HCT116 (cell line): ENCODE measurements around the gene C11orf52. TPM values are rescaled to one million over a fixed set of nuclear protein-coding genes. Genes with fewer than 3 reads are reported as not detected.

Experiments
- ATAC-seq: fragments of 200-7000 bp; cut with Tn5 transposase; 2 replicates; pipeline ENCODE4 v1.9.1; 2020; ENCODE audit warnings: mild to moderate bottlenecking, moderate library complexity
- BruUV-seq: library from RNA; stranded (reverse); fragments of 400-500 nt; replicated peaks from 2 replicates; lab custom pipeline; 2021; lab: Mats Ljungman, UMichigan
- CTCF ChIA-PET: fragments of 300-600 bp; sonication (Branson Sonifier 250); formaldehyde crosslinking; loops from one replicate; lab custom pipeline; 2021; ENCODE audit warnings: antibody characterized with exemption; lab: Charles Lee
- POLR2A ChIA-PET: fragments of 300-600, 350-600 bp; sonication (Branson Sonifier 250); formaldehyde crosslinking; loops from one replicate; lab custom pipeline; 2021; ENCODE audit warnings: antibody characterized with exemption; lab: Charles Lee
- RAD21 ChIA-PET, 2 experiments: fragments of 300-600 bp; sonication (Branson Sonifier 250); formaldehyde crosslinking; loops; one replicate each; lab custom pipeline; 2023; ENCODE audit warnings: low total read pairs in 2 of 2; ENCODE audit not compliant: uncharacterized antibody in 2 of 2, unreplicated experiment in 2 of 2, low non-redundant PET in 1 of 2; lab: Charles Lee
- DNase-seq: peaks from one replicate; pipeline ENCODE4 v3.0.0-alpha.2; 2010; ENCODE audit warnings: low read depth, low spot score
- H2AFZ ChIP-seq: fragments of 200-600 bp; shearing (Covaris generic), sonication (generic); 2 replicates; pipeline ENCODE4 v1.6.1; 2017; ENCODE audit warnings: low read depth, mixed run types, mixed read lengths, antibody characterized with exemption, low read length; ENCODE audit not compliant: poor library complexity, severe bottlenecking
- H3K27ac ChIP-seq: 2 replicates; pipeline ENCODE4 v1.5.1; 2012; ENCODE audit warnings: low read depth, low read length
- H3K27me3 ChIP-seq: fragments of 200-600 bp; sonication (generic); 2 replicates; pipeline ENCODE4 v1.6.1; 2016; ENCODE audit warnings: mixed run types, low read length, mixed read lengths; ENCODE audit not compliant: insufficient read depth
- H3K36me3 ChIP-seq, 2 experiments: fragments of 200-500 bp in 1 of 2; fragments of 200-600 bp in 1 of 2; sonication (Bioruptor generic) in 1 of 2; sonication (generic) in 1 of 2; 2 replicates each; pipeline versions ENCODE4 v1.5.1 to v1.6.1; 2014 to 2016; ENCODE audit warnings: low read length in 2 of 2, inconsistent platforms in 1 of 2, mixed read lengths in 1 of 2, mixed run types in 1 of 2; ENCODE audit not compliant: insufficient read depth in 2 of 2, control insufficient read depth in 1 of 2
- H3K4me1 ChIP-seq, 2 experiments: fragments of 200-600 bp in 1 of 2; sonication (generic) in 1 of 2; 2 replicates each; pipeline versions ENCODE4 v1.5.1 to v1.6.1; 2012 to 2017; ENCODE audit warnings: low read length in 2 of 2, inconsistent platforms in 1 of 2, mild to moderate bottlenecking in 1 of 2, mixed read lengths in 1 of 2, mixed run types in 1 of 2, moderate library complexity in 1 of 2; ENCODE audit not compliant: insufficient read depth in 2 of 2, control insufficient read depth in 1 of 2
- H3K4me2 ChIP-seq: fragments of 200-600 bp; sonication (generic); 2 replicates; pipeline ENCODE4 v1.6.1; 2017; ENCODE audit warnings: mixed run types, low read length, mixed read lengths
- H3K4me3 ChIP-seq, 2 experiments: fragments of 200-600 bp in 1 of 2; sonication (generic) in 1 of 2; replicated peaks in 1 of 2; 2 replicates each; pipeline ENCODE4 v1.5.1; 2011 to 2016; ENCODE audit warnings: low read length in 2 of 2, control low read depth in 1 of 2, low read depth in 1 of 2, mild to moderate bottlenecking in 1 of 2, mixed read lengths in 1 of 2, mixed run types in 1 of 2
- H3K79me2 ChIP-seq: fragments of 200-600 bp; sonication (generic); 2 replicates; pipeline ENCODE4 v1.6.1; 2017; ENCODE audit warnings: mild to moderate bottlenecking, mixed run types, low read length, moderate library complexity, mixed read lengths; ENCODE audit not compliant: insufficient read depth
- H3K9ac ChIP-seq: fragments of 200-600 bp; sonication (generic); 2 replicates; pipeline ENCODE4 v1.6.1; 2016; ENCODE audit warnings: low read length, mixed read lengths
- H3K9me2 ChIP-seq: fragments of 200-600 bp; sonication (generic), shearing (Covaris generic); 2 replicates; pipeline ENCODE4 v1.6.1; 2017; ENCODE audit warnings: mixed run types, mild to moderate bottlenecking, moderate library complexity; ENCODE audit not compliant: insufficient read depth
- H3K9me3 ChIP-seq, 2 experiments: fragments of 200-500 bp in 1 of 2; fragments of 200-600 bp in 1 of 2; sonication (Bioruptor generic) in 1 of 2; sonication (generic) in 1 of 2; 2 replicates each; pipeline ENCODE4 v1.6.1; 2014 to 2017; ENCODE audit warnings: low read length in 2 of 2, mixed read lengths in 2 of 2, inconsistent platforms in 1 of 2, low read depth in 1 of 2, mild to moderate bottlenecking in 1 of 2, mixed run types in 1 of 2, moderate library complexity in 1 of 2; ENCODE audit not compliant: control insufficient read depth in 1 of 2, insufficient read depth in 1 of 2
- H4K20me1 ChIP-seq: fragments of 200-600 bp; sonication (generic), shearing (Covaris generic); 2 replicates; pipeline ENCODE4 v1.6.1; 2017; ENCODE audit warnings: mixed run types, mild to moderate bottlenecking, moderate library complexity; ENCODE audit not compliant: insufficient read depth
- CEBPB ChIP-seq: IDR thresholded peaks from 2 replicates; pipeline ENCODE4 v1.6.1; 2012; ENCODE audit warnings: low read depth
- EGR1 ChIP-seq: IDR thresholded peaks from 2 replicates; pipeline ENCODE4 v1.6.1; 2012; ENCODE audit warnings: low read depth
- ELF1 ChIP-seq: IDR thresholded peaks from 2 replicates; pipeline ENCODE4 v1.6.1; 2012; ENCODE audit warnings: low read depth, borderline replicate concordance
- EZH2 ChIP-seq: fragments of 200-600 bp; sonication (generic); IDR thresholded peaks from 2 replicates; pipeline ENCODE4 v1.6.1; 2017; ENCODE audit warnings: antibody characterized with exemption, mixed run types
- POLR2AphosphoS5 ChIP-seq: IDR thresholded peaks from 2 replicates; pipeline ENCODE4 v1.6.1; 2011; ENCODE audit warnings: mild to moderate bottlenecking, low read depth, low read length, moderate library complexity
- RAD21 ChIP-seq: IDR thresholded peaks from 2 replicates; pipeline ENCODE4 v1.6.1; 2012; ENCODE audit warnings: low read depth, mild to moderate bottlenecking
- SIN3A ChIP-seq: IDR thresholded peaks from 2 replicates; pipeline ENCODE4 v1.6.1; 2012; ENCODE audit warnings: low read depth
- SP1 ChIP-seq: IDR thresholded peaks from 2 replicates; pipeline ENCODE4 v1.6.1; 2012; ENCODE audit warnings: low read depth
- SRF ChIP-seq: IDR thresholded peaks from 2 replicates; pipeline ENCODE4 v1.6.1; 2012; ENCODE audit warnings: low read depth
- TCF7L2 ChIP-seq: IDR thresholded peaks from 2 replicates; pipeline ENCODE4 v1.7.0; 2011; ENCODE audit warnings: borderline replicate concordance, inconsistent platforms; ENCODE audit not compliant: insufficient read depth, insufficient read length; ENCODE audit errors: extremely low read depth
- ZFX ChIP-seq: fragments of 450-650 bp; IDR thresholded peaks from 2 replicates; pipeline ENCODE4 v1.6.1; 2017
- ZNF274 ChIP-seq: fragments of 200-500 bp; sonication (Bioruptor generic); IDR thresholded peaks from 2 replicates; pipeline ENCODE4 v1.6.1; 2014; ENCODE audit warnings: mild to moderate bottlenecking, low read depth, low read length, inconsistent platforms
- intact Hi-C: fragments of 100-400 bp; cut with micrococcal nuclease; formaldehyde crosslinking; loops from 2 replicates; pipeline ENCODE4 v1.10.0; 2022
- total RNA-seq: library from RNA; stranded (reverse); gene quantifications from one replicate; pipeline ENCODE4 v1.2.1, GENCODE V29; 2021; ENCODE audit not compliant: unreplicated experiment
- TF ChIP-seq, protein P1 (sequence below), 3 experiments: fragments of 200-600 bp in 1 of 3; sonication (generic) in 1 of 3; IDR thresholded peaks in 2 of 3; conservative IDR thresholded peaks in 1 of 3; 2 replicates each; pipeline ENCODE4 v1.5.1; 2012 to 2017; ENCODE audit warnings: low read depth in 2 of 3, low read length in 2 of 3, antibody characterized with exemption in 1 of 3, borderline replicate concordance in 1 of 3, control low read depth in 1 of 3, mild to moderate bottlenecking in 1 of 3, mixed read lengths in 1 of 3, mixed run types in 1 of 3, moderate library complexity in 1 of 3; ENCODE audit not compliant: insufficient read depth in 1 of 3
- TF ChIP-seq, protein P2 (sequence below): IDR thresholded peaks from 2 replicates; pipeline ENCODE4 v1.6.1; 2012
- TF ChIP-seq, protein P3 (sequence below): IDR thresholded peaks from 2 replicates; pipeline ENCODE4 v1.6.1; 2011; ENCODE audit warnings: mild to moderate bottlenecking, low read length, moderate library complexity; ENCODE audit not compliant: insufficient replicate concordance; ENCODE audit errors: extremely low read depth
- TF ChIP-seq, protein P4 (sequence below): IDR thresholded peaks from 2 replicates; pipeline ENCODE4 v1.6.1; 2012

C11orf52 gene
- total RNA-seq, 1 experiment from 2014 or later, result 4.6 TPM

- no peak overlapping the region for H2AFZ ChIP-seq
- intact Hi-C loops, result no loop called here
- H3K9me3 ChIP-seq, result no peaks in the 10 kb centered on the region
- no peaks in the 10 kb centered on the region for H3K36me3 ChIP-seq
- TF ChIP-seq, protein P1, sequence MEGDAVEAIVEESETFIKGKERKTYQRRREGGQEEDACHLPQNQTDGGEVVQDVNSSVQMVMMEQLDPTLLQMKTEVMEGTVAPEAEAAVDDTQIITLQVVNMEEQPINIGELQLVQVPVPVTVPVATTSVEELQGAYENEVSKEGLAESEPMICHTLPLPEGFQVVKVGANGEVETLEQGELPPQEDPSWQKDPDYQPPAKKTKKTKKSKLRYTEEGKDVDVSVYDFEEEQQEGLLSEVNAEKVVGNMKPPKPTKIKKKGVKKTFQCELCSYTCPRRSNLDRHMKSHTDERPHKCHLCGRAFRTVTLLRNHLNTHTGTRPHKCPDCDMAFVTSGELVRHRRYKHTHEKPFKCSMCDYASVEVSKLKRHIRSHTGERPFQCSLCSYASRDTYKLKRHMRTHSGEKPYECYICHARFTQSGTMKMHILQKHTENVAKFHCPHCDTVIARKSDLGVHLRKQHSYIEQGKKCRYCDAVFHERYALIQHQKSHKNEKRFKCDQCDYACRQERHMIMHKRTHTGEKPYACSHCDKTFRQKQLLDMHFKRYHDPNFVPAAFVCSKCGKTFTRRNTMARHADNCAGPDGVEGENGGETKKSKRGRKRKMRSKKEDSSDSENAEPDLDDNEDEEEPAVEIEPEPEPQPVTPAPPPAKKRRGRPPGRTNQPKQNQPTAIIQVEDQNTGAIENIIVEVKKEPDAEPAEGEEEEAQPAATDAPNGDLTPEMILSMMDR (IDR thresholded peaks at IDR 0.05 in 2 of 3, conservative IDR thresholded peaks at IDR 0.05 in 1 of 3; ENCODE audit: borderline replicate concordance in 1 of 3, insufficient read depth in 1 of 3, low read depth in 2 of 3, low read length in 2 of 3), result no peak
- TF ChIP-seq TCF7L2 (no peak), EGR1 (no peak), SRF (no peak), EZH2 (no peak), ZFX (no peak), RAD21 (no peak), POLR2AphosphoS5 (no peak), SIN3A (no peak), ELF1 (no peak), CEBPB (no peak), ZNF274 (no peak), SP1 (no peak)
- TF ChIP-seq, protein P2, sequence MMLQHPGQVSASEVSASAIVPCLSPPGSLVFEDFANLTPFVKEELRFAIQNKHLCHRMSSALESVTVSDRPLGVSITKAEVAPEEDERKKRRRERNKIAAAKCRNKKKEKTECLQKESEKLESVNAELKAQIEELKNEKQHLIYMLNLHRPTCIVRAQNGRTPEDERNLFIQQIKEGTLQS, result no peak
- TF ChIP-seq, protein P3, sequence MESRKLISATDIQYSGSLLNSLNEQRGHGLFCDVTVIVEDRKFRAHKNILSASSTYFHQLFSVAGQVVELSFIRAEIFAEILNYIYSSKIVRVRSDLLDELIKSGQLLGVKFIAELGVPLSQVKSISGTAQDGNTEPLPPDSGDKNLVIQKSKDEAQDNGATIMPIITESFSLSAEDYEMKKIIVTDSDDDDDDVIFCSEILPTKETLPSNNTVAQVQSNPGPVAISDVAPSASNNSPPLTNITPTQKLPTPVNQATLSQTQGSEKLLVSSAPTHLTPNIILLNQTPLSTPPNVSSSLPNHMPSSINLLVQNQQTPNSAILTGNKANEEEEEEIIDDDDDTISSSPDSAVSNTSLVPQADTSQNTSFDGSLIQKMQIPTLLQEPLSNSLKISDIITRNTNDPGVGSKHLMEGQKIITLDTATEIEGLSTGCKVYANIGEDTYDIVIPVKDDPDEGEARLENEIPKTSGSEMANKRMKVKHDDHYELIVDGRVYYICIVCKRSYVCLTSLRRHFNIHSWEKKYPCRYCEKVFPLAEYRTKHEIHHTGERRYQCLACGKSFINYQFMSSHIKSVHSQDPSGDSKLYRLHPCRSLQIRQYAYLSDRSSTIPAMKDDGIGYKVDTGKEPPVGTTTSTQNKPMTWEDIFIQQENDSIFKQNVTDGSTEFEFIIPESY, result no peak
- TF ChIP-seq, protein P4, sequence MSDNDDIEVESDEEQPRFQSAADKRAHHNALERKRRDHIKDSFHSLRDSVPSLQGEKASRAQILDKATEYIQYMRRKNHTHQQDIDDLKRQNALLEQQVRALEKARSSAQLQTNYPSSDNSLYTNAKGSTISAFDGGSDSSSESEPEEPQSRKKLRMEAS, result no peak
- no peaks in the 10 kb centered on the region for H3K79me2 ChIP-seq
- no peaks in the 10 kb centered on the region for H3K4me1 ChIP-seq
- no peaks in the 10 kb centered on the region for H4K20me1 ChIP-seq
- no peak overlapping the region for H3K27ac ChIP-seq
- RAD21 ChIA-PET, result no interaction called here
- POLR2A ChIA-PET, result no interaction called here
- H3K4me3 ChIP-seq, result no peak overlapping the region
- CTCF ChIA-PET, result no interaction called here
- 0 out of 2 replicates have a peak, but pooled peaks cover 4% of the 10 kb centered on the region for H3K27me3 ChIP-seq
- H3K9me2 ChIP-seq, result no peaks in the 10 kb centered on the region
- DNase-seq (no peak), ATAC-seq (no peak)
- H3K9ac ChIP-seq, result no peak overlapping the region
- no TSS peak for BruUV-seq
- H3K4me2 ChIP-seq, result no peak overlapping the region
Measured at GRCh38 chr11:111906680-111907079, 12.0 kb upstream of the C11orf52 start.
